ENCODE results near the gene MARCKS.

Gene MARCKS, protein sequence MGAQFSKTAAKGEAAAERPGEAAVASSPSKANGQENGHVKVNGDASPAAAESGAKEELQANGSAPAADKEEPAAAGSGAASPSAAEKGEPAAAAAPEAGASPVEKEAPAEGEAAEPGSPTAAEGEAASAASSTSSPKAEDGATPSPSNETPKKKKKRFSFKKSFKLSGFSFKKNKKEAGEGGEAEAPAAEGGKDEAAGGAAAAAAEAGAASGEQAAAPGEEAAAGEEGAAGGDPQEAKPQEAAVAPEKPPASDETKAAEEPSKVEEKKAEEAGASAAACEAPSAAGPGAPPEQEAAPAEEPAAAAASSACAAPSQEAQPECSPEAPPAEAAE

DNA sequence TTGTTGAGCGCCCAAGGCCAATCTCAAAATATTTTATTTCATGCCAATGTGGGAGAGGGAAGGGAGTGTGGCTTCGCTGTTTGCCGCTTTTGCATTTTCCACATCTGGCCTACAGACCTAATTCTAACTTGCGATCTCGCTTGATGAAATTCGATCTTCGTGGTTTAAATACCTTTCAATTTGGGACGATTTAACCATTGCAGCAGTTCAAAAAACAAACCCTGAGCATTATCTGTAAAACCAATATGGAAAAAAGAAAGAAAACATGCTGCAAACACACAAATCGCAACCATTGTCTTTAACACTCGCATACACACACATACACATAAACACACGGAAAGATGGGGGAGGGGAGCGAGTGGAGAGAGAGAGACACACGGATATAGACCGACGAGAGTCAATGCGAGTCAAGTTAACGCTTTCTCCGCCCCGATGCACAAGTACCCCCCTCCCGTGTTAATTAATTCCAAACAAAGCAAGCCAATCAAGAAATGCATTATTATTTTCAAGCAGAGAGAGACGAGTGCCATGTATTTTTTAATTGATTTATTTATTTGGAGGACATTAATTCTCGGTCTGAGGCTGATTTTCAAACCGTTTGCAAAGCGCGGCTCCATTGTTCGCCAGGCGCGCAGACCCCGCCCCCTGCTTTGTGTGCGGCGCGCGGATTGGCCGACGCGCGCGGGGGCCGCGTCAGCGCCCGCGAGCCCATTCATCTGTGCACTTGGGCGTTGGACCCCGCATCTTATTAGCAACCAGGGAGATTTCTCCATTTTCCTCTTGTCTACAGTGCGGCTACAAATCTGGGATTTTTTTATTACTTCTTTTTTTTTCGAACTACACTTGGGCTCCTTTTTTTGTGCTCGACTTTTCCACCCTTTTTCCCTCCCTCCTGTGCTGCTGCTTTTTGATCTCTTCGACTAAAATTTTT, at the start of gene MARCKS:
Gene MARCKS (plus strand): TSS at position 721 of the 931 bp plus-strand sequence. CDS start 401 bp downstream, outside the sequence.
- peak; percentile 87 for DNase-seq (ENCODE audit: low spot score)

DNA sequence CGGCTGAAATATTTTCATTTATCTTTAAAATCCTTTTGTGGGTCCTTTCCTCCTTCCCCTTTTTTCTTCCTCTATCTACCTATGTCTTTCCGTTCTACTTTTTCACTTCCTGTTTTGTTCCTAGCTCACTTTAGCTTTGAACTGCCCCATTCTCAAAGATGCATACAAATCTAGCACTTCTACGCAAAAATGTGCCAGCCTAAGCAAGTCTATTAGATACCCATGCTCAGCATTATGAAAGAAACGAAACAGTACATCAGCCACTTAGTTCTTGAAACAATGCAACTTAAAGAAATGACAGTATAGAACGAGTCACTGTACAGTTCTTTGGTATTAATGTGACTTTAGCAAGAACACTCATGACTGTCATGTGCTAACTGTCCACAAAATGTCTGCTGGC, 47.3 kb upstream of the MARCKS start:
- peak; percentile 34 for DNase-seq (ENCODE audit: low spot score)

DNA sequence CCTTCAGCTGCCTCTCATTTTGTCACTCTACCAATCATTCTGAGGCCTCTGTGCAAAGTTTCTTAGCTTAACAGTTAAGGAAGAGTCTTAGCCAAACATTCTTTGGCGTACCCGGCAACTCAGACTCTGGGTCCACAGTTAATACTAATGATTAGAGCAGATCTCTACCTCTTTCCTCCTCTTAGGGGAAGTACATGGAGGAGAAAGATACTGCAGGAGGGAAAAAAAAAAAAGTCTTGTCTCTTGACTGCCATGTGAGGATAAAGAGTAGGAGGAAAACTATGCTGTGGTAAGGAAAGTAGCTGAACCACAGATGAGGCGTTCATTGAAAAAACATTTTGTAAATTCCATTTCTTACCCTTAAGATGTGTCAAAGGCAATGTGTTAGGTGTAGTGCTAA, 44.0 kb upstream of the MARCKS start:
- DNase-seq (ENCODE audit: low spot score): no peak

DNA sequence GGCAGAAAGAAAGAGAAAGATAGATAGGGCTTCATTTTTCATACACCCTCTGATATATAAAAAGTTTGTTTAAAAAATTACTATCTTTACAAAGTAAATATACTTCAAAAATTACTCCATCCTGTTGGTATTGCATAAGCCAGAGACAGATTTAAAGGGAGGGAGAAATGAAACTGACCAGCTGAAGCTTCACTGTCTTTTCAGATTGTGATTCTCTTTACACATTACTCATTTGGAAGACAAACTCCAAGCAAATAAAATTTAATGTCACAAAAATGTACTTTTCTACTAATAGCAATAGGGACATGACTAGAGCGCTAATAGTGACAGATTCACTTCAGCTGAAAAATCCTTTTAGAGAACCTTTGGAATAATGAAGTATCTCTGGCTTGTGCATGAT, 38.6 kb upstream of the MARCKS start:
- DNase-seq (ENCODE audit: low spot score): no peak

DNA sequence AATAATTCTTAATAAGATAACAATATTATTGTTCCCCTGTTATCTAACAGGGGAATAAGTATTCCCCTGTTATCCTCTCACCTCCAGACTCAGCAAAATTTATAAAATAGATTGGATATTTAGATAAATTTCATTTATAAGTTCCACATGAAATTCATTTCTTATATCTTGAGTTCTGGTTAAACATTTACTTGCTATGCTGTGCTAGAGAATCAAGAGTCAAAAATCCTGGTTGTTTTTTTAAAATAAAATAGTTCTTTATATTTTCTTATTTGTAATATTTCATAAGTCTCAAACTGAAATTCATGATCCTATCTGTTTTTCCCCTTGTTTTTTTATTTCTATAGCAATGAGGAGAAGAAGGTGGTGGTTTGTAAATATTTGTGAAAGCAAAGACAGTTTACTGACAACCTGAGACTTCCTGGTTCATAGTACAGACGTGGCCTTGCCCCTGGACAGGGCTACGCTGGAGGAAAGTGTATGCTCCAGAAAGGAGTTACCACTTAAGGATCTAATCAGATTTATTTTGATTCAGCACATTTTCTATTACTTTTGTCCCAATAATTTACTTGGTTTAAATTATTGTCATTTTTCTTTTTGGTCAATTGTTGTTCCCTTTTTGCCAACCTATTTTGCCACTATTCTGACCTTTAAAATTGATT, 37.8 kb upstream of the MARCKS start:
- DNase-seq (ENCODE audit: low spot score): no peak

DNA sequence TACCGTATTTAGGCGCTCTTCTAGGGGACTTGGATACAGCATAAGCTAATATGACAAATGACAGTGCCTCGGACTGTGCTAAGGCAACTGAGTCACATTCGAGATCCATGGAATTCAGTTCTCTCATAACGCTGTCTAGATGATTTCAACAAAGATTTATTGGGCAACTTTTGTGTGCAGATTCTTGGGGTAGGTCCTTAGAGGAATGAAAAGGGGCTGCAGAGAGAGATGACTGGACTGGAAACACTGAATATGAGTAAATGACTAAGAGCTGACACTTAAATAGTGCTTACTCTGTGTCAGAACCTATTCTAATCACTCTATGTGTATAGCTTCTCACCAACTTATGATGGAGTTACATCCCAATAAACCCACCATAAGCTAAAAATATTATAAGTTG, 36.4 kb upstream of the MARCKS start:
- DNase-seq (ENCODE audit: low spot score): no peak

DNA sequence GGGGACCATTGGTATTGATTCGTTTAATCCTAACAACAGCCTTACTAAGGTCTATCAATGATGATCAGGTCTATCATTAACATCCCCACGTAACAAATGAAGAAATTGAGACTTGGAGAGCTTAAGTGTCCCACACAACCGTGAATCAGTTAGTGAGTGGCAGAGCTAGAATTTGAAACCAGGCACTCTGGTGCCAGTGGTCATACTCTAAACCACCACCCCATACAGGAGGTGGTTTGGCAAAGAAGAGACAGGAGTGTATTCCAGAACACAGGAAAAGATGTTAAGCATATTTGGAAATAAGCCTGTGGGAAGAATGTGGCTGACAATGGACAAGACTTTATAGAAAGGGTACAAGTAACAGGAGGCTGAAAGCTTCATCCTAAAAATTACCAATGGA, 35.7 kb upstream of the MARCKS start:
- no peak for DNase-seq (ENCODE audit: low spot score)

DNA sequence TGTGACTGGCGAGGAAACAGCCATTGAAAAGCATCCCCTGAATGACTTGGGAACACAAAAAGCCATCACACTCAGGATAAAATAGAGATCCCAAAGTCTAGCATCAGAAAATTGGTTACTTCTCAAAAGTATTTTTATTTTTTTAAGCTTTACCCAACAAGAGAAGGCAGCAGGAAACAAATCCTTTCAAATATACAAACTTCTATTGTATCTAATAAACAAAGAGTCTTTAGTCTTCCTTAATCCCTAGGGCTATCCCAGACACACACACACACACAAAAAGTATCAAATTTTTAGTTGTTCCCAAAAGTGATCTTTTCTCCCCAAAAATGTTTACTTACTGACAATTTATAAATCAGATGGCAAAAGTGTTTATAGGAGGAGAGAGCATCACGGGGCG, 33.2 kb upstream of the MARCKS start:
- peak; percentile 15 for DNase-seq (ENCODE audit: low spot score)

DNA sequence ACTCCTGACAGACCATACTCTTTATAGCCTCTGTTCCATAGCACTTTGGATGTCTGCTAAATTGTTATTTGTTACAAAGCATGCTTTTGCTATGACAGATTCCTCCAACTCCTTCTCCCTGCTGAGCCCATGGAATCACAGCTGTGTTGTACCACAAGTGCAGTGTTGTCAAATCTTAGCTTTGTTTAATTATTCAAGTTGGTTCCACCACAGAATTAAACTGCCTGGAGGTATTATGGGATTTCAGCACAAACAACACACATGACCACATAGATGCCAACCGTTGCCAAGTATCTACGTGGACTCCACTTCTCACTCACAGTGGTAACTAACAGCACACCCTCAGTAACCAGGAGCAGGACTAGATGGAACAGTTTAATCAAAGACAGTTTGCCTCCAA, 32.7 kb upstream of the MARCKS start:
- peak; percentile 7 for DNase-seq (ENCODE audit: low spot score)

DNA sequence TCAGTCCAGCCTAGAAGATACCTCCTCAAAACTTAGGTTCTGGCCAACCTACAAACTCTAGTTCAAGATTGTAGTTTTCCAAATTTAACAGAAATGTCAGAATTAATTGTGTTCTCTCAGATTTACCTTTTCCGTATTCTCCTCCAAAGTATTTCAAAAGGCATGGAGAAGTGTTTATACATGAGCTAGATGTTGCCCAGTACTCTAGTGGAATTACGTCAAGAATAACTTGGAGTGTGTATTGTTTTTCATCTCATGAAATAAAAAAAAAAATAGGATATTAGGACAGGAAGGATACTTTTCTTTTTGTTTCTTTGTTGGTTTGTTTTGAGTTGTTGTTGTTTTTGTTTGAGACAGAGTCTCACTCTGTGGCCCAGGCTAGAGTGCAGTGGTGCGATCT, 32.3 kb upstream of the MARCKS start:
- DNase-seq (ENCODE audit: low spot score): no peak

DNA sequence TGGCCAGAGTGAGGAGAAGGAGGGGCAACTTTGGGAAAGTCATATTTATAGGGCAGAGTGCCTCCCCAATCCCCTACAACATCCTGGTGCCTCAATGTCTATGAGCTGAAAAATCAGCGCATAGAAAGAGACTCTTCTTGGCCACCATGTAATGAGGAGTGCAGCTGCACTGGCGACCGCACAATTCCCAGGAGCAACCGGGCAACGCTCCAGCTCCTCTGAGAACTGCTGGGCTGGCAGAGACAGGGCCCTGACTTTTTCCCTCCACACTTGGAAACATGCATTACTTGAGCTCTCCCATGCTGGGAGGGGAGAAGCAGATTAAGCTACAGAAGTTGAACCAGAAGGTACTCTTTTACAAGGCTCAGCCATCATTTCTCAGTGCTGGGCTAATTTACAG, 31.4 kb upstream of the MARCKS start:
- peak; percentile 83 for DNase-seq (ENCODE audit: low spot score)

DNA sequence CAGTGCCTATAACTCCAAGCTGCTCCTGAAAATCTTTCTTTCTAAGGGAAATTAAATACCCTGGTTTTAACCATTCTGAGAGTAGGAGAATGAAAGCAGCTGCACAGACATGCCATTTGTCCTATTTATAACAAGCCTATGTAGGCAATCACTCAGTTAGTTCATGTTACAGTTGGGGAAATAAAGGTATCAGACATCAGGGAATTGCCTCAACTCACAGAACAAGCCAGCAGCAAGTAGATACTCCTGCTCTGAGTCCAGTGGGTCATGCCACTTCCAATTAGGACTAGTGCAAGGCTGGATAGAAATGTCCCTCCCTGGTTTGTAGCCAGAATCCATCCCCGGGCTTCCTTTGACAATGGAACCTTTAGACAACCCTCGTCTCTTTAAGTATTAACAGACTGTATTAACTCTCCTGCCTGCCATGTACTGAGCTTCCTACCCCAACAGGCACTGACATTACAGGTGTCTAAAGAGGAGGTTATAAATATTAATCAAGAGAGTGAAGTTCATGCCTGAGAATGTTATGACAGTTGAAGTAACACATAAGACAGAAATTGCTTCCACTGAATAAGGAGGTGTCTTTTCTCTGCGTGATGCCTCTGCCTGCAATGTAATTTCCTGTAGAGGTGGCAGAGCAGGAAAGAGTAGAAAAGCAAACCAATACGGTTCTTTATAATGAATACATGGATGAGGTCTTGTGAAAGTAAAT, 28.0 kb upstream of the MARCKS start:
- peak; percentile 44 for DNase-seq (ENCODE audit: low spot score)

DNA sequence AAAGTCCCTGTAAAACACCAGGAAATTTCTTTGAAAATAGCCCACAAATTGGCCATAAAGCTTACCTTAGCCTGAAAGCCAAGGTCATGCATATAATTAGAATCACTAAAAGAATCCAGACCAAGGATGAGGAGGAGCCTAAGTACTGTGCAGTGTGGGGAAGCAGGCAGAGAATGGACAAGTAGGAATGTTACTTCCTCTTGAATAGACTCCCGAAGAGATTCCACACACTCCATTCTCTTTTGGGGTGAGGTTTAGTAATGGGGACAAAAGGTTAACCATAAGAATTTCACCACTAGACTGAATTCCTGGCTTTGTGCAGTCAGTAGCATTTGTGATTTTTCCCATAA, 27.5 kb upstream of the MARCKS start:
- DNase-seq (ENCODE audit: low spot score): no peak

DNA sequence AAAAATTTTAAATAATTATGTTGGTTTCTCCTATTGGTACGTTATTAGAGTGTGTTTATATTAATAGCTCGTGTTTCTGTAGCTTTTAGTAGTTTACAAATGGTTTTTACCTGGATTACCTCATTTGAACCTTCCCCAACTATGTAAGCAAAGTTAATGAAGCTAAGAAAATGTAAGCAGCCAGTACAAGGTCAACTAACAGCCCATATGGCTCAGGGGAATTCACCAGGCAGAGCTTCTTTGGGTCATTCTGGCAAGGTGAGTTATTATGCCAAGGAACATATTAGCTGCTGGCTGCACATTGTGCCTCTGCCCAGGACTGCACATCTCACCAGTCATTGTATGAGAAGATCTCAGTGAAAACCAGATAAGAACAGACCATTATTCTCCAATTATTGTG, 27.0 kb upstream of the MARCKS start:
- no peak for DNase-seq (ENCODE audit: low spot score)

DNA sequence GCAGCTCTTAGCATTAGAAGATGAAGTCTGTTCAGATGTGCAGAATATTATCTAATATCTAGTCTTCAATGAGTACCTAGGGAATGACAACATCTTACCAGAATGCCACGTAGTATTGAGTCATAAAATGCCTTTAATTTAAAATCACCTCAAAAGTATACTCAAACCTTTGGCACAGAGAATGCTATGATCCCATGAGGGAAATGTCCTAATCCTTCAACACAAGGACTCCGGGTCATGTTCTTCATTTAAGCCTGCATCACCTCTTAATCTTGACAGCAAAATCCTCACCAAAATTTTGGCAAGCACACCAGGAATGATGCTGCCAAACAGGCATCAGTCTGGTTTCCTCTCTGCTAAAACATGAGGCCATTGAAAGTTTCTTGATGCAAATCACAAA, 23.6 kb upstream of the MARCKS start:
- no peak for DNase-seq (ENCODE audit: low spot score)

DNA sequence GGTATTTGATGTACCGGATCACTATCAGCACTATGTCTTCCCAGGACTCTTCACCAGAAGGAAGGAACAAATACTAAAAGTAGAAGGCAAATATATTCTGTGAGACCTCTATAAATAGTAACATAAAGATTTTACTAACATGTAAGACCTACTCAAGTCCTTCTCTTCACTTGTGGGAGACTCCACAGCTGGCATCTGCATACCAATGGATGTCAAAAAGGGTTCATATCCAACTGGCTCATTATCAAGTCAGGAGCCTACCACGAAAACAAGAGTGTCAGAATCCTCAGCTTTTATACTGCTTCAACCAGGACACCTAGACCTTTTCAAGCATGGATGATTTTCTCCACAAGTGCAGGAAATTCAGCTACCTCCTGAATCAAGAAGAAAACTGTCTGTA, 20.0 kb upstream of the MARCKS start:
- DNase-seq (ENCODE audit: low spot score): no peak

DNA sequence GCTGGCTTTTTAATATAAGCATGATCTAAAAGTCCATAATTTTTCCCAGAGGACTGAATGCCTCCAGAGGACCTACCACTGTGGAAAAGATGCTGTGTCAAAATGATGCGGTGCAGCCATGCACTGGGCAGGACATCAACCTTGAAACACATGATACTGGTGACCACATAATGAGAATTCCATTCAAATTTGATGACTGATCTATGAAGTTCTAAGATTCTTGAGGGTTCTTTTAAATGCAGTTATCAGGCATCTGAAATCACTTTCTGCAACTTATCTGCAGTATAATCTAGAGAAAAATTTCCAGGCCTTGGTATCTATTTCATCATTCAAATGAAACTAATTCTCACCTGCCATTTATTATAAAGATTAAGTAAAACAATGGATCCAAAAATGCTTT, 15.0 kb upstream of the MARCKS start:
- DNase-seq (ENCODE audit: low spot score): no peak

DNA sequence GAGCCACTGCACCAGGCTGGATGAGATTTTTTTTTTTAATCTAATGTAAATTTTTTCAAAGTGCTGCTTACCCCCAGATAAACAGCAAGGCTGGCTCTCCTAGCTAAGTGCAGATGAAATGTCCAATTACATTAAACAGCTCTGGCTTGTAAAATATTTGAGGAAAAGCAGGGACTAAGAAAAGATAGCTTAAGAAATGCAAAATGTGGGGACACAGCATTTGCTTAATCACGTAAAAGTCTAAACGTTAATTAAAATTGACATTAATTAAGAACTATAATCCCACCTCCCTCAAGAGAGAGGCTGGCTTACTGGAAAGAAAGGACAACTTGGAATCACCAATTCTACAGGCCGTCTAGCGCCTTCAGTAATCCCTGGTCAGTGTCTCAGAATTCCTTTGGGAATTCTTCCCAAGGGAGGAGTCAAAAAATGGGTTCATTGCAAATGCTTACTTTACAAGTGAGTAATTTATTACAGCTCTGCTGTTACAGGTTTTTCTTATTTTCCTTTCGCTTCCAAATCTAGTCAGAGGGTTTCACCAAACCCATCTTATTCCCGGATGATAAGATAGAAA, 13.6 kb upstream of the MARCKS start:
- DNase-seq (ENCODE audit: low spot score): no peak

DNA sequence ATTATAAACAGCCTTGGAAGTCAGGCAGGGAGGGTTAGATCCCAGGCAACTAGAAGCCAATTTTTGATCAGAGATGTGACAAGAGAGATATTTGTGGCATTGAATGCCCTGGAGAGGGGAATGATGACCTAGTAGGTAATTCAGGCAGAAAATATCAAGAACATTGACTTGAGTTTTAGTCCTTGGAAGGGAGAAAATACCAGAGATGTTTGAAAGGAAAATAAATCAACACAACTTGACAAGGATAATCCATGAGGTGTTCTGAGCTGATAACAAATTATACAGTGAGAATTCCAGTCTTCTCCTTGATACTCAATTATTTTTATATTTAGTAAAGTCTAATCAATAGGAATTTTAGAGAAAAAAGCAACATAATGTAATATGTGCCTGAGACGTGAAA, 10.6 kb upstream of the MARCKS start:
- no peak for DNase-seq (ENCODE audit: low spot score)

DNA sequence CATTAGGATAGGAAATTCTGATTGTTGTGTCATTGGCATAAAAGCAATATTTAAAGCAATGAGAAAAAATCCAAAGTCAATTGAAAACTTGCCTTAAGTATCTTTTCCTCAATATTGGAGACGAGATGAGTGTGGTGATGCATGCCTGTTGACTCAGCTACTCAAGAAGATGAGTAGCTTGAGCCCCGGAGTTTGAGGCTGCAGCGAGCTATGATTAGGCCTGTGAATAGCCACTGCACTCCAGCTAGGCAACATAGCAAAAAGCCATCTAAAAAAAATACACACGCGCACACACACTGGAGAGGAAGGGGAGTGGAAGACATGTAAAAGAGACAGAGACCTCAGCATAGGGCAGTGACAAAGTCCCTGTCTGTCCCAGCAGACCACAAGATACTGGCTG, 9.7 kb upstream of the MARCKS start:
- no peak for DNase-seq (ENCODE audit: low spot score)

DNA sequence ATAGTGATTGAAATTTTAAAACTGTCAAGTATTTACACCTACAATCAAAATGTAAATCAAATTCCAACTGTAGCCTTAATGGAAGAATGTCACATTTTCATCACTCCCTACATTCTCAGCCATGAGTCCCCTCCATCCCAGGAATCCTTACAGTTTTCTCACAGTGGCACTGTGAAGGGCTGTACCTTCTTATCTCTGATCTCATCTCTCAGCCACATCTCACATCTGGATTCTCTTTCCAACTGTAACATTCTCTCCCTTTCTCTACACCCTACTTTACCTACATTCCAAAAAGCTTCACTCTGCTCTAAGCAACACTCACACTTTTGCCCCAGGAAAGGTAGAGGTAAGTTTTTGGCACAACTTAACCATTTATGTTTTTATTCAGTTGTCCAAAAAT, 8.9 kb upstream of the MARCKS start:
- DNase-seq (ENCODE audit: low spot score): no peak

DNA sequence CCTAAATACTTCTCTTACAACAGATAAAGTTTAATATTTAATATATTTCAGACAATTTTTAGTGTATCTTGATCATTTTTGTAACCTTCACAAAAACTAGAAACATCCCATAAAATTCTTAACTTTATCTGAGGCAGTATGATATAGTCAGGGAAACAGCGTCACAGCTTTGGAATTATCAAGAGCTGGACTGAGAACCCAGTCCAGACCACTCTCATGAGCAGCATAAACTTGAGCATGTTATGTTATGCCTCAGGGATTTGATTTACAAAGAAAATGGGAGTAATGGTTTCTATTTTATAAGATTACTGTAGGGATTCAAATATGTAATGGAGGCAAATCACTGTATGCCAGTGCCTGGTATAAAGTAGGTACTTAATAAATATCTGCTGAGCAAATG, 8.3 kb upstream of the MARCKS start:
- no peak for DNase-seq (ENCODE audit: low spot score)
